HEK293 (cell line): Measurements from ENCODE around the gene TYMS.

ENCODE experiments used
- CTCF ChIA-PET: fragments of 350-600 bp; formaldehyde crosslinking; extraction: SDS; loops from one replicate; lab custom pipeline; 2021; ENCODE audit warnings: antibody characterized with exemption; lab: Yijun Ruan, JAX
- POLR2A ChIA-PET: fragments of 300-600 bp; formaldehyde crosslinking; extraction: SDS; loops from one replicate; lab custom pipeline; 2020; ENCODE audit warnings: antibody characterized with exemption, inconsistent platforms; lab: Yijun Ruan, JAX
- H3K27ac ChIP-seq: fragments of 200-500 bp; sonication (Bioruptor generic); 2 replicates; pipeline ENCODE4 v1.5.1; 2014; ENCODE audit warnings: low read depth, low read length, control low read depth, inconsistent platforms; ENCODE audit errors: extremely low read depth
- H3K36me3 ChIP-seq, 2 experiments: fragments of 200-500 bp in 1 of 2; sonication (Bioruptor generic) in 1 of 2; 1 replicate in 1 of 2; 2 replicates in 1 of 2; pipeline ENCODE4 v1.5.1; 2014 to 2017; ENCODE audit warnings: inconsistent platforms in 2 of 2, low read length in 2 of 2; ENCODE audit not compliant: control insufficient read depth in 2 of 2, insufficient read depth in 1 of 2
- H3K4me1 ChIP-seq: fragments of 200-500 bp; sonication (Bioruptor generic); 2 replicates; pipeline ENCODE4 v1.5.1; 2014; ENCODE audit warnings: mild to moderate bottlenecking, low read length, inconsistent platforms; ENCODE audit not compliant: control insufficient read depth, insufficient read depth
- H3K4me3 ChIP-seq: 2 replicates; pipeline ENCODE4 v1.5.1; 2011; ENCODE audit warnings: low read depth, mild to moderate bottlenecking, control low read depth, low read length, moderate library complexity
- H3K9me3 ChIP-seq: fragments of 200-500 bp; sonication (Bioruptor generic); 2 replicates; pipeline ENCODE4 v1.5.1; 2014; ENCODE audit warnings: low read depth, low read length, inconsistent platforms; ENCODE audit not compliant: control insufficient read depth, insufficient read depth
- PRDM1 ChIP-seq: fragments of 450-650 bp; formaldehyde crosslinking; IDR thresholded peaks from 2 replicates; pipeline ENCODE4; 2016; ENCODE audit warnings: missing biosample characterization, missing genetic modification characterization
- RBAK ChIP-seq: fragments of 450-650 bp; formaldehyde crosslinking; IDR thresholded peaks from 2 replicates; pipeline ENCODE4 v1.5.1; 2016; ENCODE audit warnings: missing biosample characterization, missing genetic modification characterization
- REPIN1 ChIP-seq: fragments of 450-650 bp; formaldehyde crosslinking; IDR thresholded peaks from 2 replicates; pipeline ENCODE4 v1.5.1; 2017; ENCODE audit warnings: missing biosample characterization, missing genetic modification characterization, low read depth
- ZNF157 ChIP-seq: fragments of 450-650 bp; formaldehyde crosslinking; IDR thresholded peaks from 2 replicates; pipeline ENCODE4 v1.5.1; 2016; ENCODE audit warnings: missing biosample characterization, missing genetic modification characterization
- ZNF184 ChIP-seq: fragments of 450-650 bp; IDR thresholded peaks from 2 replicates; pipeline ENCODE4 v1.5.1; 2018; ENCODE audit warnings: missing biosample characterization, mild to moderate bottlenecking, missing genetic modification characterization
- ZNF2 ChIP-seq: fragments of 450-650 bp; formaldehyde crosslinking; IDR thresholded peaks from 2 replicates; pipeline ENCODE4 v1.5.1; 2016; ENCODE audit warnings: missing biosample characterization, missing genetic modification characterization
- ZNF211 ChIP-seq: fragments of 450-650 bp; formaldehyde crosslinking; IDR thresholded peaks from 2 replicates; pipeline ENCODE4 v1.5.1; 2016; ENCODE audit warnings: low read depth, missing biosample characterization, missing genetic modification characterization
- ZNF24 ChIP-seq: fragments of 450-650 bp; formaldehyde crosslinking; IDR thresholded peaks from 2 replicates; pipeline ENCODE4 v1.5.1; 2016; ENCODE audit warnings: missing biosample characterization, missing genetic modification characterization
- ZNF302 ChIP-seq: fragments of 450-650 bp; formaldehyde crosslinking; IDR thresholded peaks from 2 replicates; pipeline ENCODE4 v1.5.1; 2016; ENCODE audit warnings: missing biosample characterization, missing genetic modification characterization, low read depth
- ZNF366 ChIP-seq: fragments of 450-650 bp; formaldehyde crosslinking; conservative IDR thresholded peaks from 2 replicates; pipeline ENCODE4 v1.5.1; 2016; ENCODE audit warnings: missing biosample characterization, missing genetic modification characterization
- ZNF558 ChIP-seq: fragments of 450-650 bp; formaldehyde crosslinking; IDR thresholded peaks from 2 replicates; pipeline ENCODE4 v1.5.1; 2016; ENCODE audit warnings: missing biosample characterization, missing genetic modification characterization
- ZNF837 ChIP-seq: fragments of 450-650 bp; formaldehyde crosslinking; IDR thresholded peaks from 2 replicates; pipeline ENCODE4 v1.5.1; 2016; ENCODE audit warnings: missing biosample characterization, missing genetic modification characterization
- ZXDB ChIP-seq: fragments of 450-650 bp; formaldehyde crosslinking; IDR thresholded peaks from 2 replicates; pipeline ENCODE4 v1.5.1; 2016; ENCODE audit warnings: missing biosample characterization, missing genetic modification characterization
- TF ChIP-seq, protein P1 (sequence below): fragments of 450-650 bp; formaldehyde crosslinking; IDR thresholded peaks from 2 replicates; pipeline ENCODE4 v1.5.1; 2016; ENCODE audit warnings: missing biosample characterization, missing genetic modification characterization
- TF ChIP-seq, protein P2 (sequence below): fragments of 450-650 bp; formaldehyde crosslinking; IDR thresholded peaks from 2 replicates; pipeline ENCODE4 v1.5.1; 2017; ENCODE audit warnings: missing biosample characterization, missing genetic modification characterization
- TF ChIP-seq, protein P3 (sequence below): fragments of 450-650 bp; formaldehyde crosslinking; IDR thresholded peaks from 2 replicates; pipeline ENCODE4 v1.5.1; 2017; ENCODE audit warnings: missing biosample characterization, missing genetic modification characterization

The TYMS gene

DNA sequence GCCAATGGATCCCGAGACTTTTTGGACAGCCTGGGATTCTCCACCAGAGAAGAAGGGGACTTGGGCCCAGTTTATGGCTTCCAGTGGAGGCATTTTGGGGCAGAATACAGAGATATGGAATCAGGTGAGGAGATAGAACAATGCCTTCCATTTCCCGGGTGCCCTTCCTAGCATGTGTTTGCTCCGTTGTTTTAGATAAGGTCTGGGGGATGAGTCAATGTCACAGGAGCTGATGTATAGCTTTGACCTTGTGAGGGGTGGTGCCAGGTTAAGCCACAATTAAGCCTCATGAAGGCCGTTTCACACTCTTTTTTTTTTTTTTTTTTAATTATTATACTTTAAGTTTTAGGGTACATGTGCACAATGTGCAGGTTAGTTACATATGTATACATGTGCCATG lies 4.7 kb downstream of the TYMS start:
- TF ChIP-seq REPIN1 (tag by site-specific recombination), result no peak
- TF ChIP-seq ZNF24 (tag by site-specific recombination), result no peak
- 0 out of 2 replicates have a peak, but pooled peaks have one; percentile 26 for TF ChIP-seq ZNF558 (tag by site-specific recombination)
- no peak for TF ChIP-seq ZNF211 (tag by site-specific recombination)
- TF ChIP-seq ZNF184, result no peak
- TF ChIP-seq ZNF837 (tag by site-specific recombination), result no peak
- Histone ChIP-seq H3K9me3 (no peaks in the 10 kb centered on the region), H3K4me1 (no peaks in the 10 kb centered on the region), H3K27ac (no peak overlapping the region), H3K36me3 (peaks cover 30 to 49% of the 10 kb centered on the region in 2 experiments), H3K4me3 (no peak overlapping the region)
- ChIA-PET CTCF (interaction anchor here (0.6 kb wide), 1 partner anchor 519 kb away, joined by 3 read pairs; no protein-coding TSS in a partner anchor), POLR2A (interaction anchor here (0.6 kb wide), 1 partner anchor 31 kb away, joined by 3 read pairs; no protein-coding TSS in a partner anchor)

DNA sequence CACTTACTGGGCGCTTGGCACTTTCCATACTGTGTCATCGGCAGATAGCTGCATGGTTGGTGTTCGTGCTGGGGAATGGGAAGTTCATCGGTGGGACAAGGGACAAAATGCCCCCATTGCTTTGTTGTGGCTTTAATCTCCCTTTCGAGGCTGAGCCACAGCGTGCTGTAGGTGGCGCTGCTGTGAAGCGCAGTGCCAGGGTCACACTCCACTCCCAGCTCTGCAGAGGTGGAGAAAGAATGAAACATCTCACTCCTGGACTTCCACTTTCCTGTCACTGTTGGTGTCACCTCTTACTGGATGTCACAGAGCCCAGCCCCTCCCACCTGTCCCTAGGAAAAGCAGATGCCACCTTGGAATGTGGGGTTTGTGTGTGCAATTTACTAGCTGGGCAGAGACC lies 8.7 kb downstream of the TYMS start:
- Histone ChIP-seq H3K27ac (no peak overlapping the region), H3K4me1 (no peaks in the 10 kb centered on the region)
- CTCF ChIA-PET, result interaction anchor here (0.6 kb wide), 2 partner anchors 8 to 162 kb away, joined by 3 read pairs; partner anchors contain the start of gene TYMS
- TF ChIP-seq ZNF302 (tag by site-specific recombination), result 0 out of 2 replicates have a peak, but pooled peaks have one; percentile 9
- TF ChIP-seq ZNF366 (tag by site-specific recombination), result no peak
- TF ChIP-seq, protein P1, sequence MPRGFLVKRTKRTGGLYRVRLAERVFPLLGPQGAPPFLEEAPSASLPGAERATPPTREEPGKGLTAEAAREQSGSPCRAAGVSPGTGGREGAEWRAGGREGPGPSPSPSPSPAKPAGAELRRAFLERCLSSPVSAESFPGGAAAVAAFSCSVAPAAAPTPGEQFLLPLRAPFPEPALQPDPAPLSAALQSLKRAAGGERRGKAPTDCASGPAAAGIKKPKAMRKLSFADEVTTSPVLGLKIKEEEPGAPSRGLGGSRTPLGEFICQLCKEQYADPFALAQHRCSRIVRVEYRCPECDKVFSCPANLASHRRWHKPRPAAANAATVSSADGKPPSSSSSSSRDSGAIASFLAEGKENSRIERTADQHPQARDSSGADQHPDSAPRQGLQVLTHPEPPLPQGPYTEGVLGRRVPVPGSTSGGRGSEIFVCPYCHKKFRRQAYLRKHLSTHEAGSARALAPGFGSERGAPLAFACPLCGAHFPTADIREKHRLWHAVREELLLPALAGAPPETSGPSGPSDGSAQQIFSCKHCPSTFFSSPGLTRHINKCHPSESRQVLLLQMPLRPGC (tag by site-specific recombination), result no peak
- peak; percentile 70; the same call in 1 of the 2 replicates for TF ChIP-seq ZNF2
- no peak for TF ChIP-seq RBAK (tag by site-specific recombination)
- no peak for TF ChIP-seq ZNF157 (tag by site-specific recombination)
- 0 out of 2 replicates have a peak, but pooled peaks have one; percentile 7 for TF ChIP-seq PRDM1 (tag by site-specific recombination)
- no peak for TF ChIP-seq ZXDB (tag by site-specific recombination)
- TF ChIP-seq, all 188 proteins: peak for 3
- Histone ChIP-seq H3K9me3 (no peaks in the 10 kb centered on the region), H3K36me3 (peaks cover 47 to 60% of the 10 kb centered on the region in 2 experiments), H3K4me3 (no peak overlapping the region)
- POLR2A ChIA-PET, result interaction anchor here (0.6 kb wide), 1 partner anchor 8 kb away, joined by 4 read pairs; no protein-coding TSS in a partner anchor

DNA sequence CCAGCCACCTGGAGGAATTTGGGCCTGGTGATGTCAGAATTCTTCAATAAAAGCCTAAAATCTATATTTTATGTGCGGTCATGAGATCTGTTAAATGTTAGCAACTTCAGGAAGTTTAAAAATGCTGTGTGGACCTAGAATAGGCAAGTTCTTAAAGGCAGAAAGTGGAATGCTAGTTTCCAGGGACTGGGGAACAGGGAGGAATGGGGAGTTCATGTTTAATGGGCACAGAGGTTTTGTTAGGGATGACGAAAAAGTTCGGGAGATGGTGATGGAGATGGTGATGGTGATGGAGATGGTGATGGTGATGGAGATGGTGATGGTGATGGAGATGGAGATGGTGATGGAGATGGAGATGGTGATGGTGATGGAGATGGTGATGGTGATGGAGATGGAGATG lies 9.2 kb downstream of the TYMS start:
- no peaks in the 10 kb centered on the region for H3K4me1 ChIP-seq
- TF ChIP-seq, protein P2, sequence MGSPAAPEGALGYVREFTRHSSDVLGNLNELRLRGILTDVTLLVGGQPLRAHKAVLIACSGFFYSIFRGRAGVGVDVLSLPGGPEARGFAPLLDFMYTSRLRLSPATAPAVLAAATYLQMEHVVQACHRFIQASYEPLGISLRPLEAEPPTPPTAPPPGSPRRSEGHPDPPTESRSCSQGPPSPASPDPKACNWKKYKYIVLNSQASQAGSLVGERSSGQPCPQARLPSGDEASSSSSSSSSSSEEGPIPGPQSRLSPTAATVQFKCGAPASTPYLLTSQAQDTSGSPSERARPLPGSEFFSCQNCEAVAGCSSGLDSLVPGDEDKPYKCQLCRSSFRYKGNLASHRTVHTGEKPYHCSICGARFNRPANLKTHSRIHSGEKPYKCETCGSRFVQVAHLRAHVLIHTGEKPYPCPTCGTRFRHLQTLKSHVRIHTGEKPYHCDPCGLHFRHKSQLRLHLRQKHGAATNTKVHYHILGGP (tag by site-specific recombination), result no peak
- TF ChIP-seq, protein P3, sequence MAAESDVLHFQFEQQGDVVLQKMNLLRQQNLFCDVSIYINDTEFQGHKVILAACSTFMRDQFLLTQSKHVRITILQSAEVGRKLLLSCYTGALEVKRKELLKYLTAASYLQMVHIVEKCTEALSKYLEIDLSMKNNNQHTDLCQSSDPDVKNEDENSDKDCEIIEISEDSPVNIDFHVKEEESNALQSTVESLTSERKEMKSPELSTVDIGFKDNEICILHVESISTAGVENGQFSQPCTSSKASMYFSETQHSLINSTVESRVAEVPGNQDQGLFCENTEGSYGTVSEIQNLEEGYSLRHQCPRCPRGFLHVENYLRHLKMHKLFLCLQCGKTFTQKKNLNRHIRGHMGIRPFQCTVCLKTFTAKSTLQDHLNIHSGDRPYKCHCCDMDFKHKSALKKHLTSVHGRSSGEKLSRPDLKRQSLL, result peak; percentile 80
- H3K4me3 ChIP-seq, result no peak overlapping the region
- H3K27ac ChIP-seq, result no peak overlapping the region
- peaks cover 47 to 60% of the 10 kb centered on the region in 2 experiments for H3K36me3 ChIP-seq
- POLR2A ChIA-PET, result no interaction called here
- no peaks in the 10 kb centered on the region for H3K9me3 ChIP-seq
- CTCF ChIA-PET, result interaction anchor here (0.6 kb wide), 2 partner anchors 9 to 161 kb away, joined by 3 read pairs; partner anchors contain the start of gene TYMS
